Umbilical cord (tissue), 2 donors: Measurements from ENCODE around the gene RASL10A. TPM values are rescaled to one million over a fixed set of nuclear protein-coding genes. Genes with fewer than 3 reads are reported as not detected.

Experiments used
- DNase-seq: peaks from one replicate; pipeline ENCODE4 v3.0.0-alpha.2; 2015; ENCODE audit warnings: low spot score
- total RNA-seq: library from RNA; depleted of rRNA; stranded (reverse); fragments of >200 nt; gene quantifications from one replicate; pipeline ENCODE4 v1.2.3, GENCODE V29; 2014; ENCODE audit warnings: low replicate concordance; ENCODE audit not compliant: insufficient read depth

Gene RASL10A
- total RNA-seq, 1 donor from 2014 or later, result not detected

DNA sequence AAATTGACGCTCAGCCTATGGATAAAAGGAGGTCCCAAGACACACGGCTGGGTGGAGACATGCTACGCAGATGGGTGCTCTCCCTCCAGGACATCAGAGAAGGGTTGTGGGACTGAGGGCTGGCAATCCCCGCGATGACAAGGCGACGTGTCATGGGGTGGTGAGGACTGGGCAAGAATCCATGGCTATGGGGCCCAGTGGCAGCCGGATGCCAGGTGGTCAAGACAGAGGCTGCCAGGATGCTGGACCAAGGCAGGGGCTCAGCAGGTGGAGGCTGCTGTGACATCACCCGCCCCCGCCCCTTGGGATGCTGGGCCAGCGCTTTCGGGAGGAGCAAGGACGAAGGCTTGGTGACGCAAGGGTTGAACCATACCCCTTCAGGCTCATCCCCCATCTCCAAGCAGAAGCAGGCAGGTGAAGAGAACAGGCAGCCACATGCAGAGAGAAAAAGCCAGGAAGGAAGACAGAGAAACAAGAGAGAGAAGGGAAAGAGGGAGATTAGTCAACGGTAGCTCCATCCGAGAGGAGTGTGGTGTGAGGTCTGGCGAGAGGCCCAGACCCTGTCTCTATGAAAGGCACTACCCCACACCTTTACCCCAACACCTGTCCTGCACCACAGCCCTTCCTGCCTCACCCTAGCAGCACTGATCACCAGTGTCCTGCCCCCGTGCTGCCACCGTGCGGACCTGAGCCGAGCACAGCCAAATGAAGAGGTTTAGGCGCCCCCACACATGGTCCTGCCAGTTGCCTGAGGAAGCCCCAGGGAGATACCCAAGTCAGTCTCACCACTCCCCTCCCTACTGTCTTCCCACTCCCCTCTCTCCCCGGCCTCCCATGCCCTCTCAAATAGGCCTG is 24.1 kb upstream of the RASL10A start:
- DNase-seq, result no peak

DNA sequence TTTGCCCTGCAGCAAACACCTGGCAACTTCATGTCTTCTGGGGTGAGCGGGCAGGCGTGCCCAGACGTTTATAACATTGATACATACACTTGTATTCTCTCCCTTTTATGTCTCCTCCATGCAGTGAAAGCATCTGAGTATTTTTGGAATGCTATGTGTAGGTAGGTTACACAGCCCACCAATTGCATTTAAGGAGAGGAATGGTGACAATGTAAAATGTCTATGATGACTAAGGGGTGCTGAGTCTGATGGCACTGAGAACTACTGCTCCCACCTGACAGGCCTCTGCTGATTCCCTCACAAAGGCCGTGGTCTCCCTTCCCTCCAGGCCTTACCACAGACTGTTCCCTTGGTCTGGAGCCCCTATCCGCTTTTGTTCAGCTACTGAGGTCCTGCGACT is 22.9 kb upstream of the RASL10A start:
- no peak for DNase-seq

DNA sequence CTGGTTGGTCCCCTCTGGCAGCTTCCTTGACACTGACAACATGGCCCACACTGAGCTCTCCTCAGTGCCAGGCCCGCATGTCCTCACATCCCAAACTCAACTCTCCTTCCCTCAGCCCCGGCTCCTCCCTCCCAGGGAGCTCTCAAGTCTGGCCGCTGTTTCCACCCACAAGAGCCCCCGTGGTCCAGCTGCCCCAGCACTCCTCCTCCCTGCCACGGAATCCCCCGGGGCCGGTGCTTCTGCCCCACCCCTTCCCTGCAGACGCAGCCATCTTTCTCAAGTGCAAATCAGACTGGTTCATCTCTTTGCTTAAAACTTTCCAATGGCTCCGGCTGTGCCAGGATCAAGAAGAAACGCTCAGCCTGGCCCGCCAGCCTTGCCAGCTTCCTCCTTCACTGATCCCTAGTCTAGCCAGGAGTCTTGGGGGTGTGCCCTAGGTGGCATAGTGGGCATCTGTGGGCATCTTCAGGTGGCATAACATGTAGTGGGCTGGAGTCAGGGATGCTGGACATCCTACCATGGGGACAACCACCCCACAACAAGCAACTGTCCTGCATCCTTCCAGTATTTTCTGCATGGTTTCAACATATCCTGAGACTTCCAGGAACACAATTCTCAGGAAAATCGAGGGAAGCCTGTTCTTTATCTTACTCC is 22.3 kb upstream of the RASL10A start:
- no peak for DNase-seq

DNA sequence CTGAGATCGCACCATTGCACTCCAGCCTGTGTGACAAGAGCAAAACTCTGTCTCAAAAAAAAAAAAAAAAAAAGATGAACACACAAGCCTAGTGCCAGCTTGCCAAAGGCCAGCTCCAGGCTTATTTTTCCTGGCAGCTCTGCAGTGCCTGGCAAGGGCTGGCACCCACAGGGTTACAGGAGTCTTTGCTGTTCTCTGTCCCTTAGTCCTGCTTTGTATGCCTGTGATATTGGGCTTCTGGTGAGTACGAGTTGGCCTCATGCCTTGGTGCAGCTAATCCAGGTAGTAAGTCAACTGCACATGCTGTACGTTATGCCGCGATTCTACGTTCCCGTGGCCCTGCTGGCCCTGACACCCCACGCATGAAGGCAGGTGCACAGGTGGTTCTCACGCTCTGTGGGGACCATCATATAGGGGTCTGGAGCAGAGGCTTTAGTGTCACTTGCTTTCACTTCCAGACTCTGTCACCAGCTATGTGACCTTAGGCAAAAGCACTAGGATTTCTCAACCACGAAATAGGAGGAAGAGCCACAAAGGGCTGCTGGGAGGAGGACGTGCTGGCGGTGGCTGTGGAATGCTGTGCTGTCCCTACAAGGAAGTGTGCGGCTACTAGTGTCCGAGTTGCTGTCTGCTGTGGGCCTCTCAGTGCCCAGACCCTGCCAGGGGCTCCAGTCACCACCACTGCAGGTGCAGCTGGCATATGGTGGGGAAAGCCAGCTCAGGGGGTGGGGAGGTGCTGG is 21.4 kb upstream of the RASL10A start:
- no peak for DNase-seq

DNA sequence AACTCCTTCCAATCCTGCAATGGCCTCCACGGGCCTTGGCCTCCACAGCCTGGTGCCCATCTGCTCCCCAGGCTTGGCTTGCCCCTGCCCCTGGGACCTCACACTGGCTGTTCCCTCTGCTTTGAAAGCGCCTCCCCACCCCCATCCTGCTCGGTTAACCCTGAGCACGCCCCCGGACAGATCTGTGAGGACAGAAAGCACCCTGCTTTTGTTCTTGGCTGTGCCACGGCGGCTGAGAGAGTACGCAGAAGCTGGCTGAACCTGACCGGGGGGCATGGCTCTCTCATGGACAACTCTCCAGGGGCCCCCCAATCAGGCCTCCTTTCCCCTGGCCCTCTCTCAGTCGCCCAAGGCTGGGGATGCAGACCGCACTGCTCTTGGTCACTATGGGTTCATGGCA is 20.2 kb upstream of the RASL10A start:
- no peak for DNase-seq

DNA sequence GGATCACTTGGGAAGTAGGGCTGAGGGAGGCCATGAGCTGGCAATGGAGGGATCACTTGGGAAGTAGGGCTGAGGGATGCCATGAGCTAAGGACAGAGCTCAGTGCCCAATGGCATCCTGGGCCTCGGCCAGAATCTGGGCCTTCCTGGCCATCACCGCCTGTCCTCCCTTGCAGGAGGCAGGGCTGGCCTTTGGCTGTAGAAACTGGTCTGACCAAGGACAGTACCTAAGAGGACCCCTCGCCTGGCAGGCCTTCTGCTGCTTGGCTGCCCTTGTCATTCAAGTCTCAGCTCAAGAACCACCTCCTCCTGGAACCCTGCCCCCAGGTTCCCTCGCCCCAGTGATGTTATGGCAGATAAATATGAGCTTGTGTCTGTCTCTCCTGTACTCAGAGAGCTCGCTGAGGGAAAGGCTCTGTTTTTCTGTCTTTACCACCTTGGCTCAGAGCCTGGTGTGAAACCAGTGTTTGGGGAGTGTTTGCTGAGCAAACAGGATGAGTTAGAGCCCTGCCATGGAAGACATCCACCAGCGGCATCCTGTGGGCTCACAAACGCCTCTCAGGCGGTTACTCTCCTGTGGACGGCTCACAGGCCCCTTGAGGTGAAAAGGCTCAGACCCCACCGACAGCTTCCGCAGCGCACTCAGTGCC is 19.3 kb upstream of the RASL10A start:
- no peak for DNase-seq

DNA sequence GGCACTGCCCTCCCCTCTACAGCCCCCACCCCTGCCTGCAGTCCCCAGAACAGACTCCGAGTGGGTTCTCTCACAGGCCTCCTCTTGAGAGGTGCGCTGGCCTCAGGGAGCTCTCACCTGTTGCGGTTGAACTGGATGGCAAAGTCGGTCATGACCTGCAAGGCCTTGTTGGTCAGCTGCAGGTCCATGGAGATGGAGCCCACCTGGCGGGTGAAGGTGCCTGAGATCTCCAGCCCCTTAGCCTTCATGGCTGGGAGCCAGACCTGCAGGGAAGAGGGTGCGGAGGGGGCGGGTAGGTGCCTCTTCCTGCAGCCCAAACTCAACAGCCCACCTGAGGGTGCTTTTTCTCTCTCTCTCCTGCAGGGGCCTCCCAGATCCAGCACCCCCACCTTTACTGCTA is 18.7 kb upstream of the RASL10A start:
- no peak for DNase-seq

DNA sequence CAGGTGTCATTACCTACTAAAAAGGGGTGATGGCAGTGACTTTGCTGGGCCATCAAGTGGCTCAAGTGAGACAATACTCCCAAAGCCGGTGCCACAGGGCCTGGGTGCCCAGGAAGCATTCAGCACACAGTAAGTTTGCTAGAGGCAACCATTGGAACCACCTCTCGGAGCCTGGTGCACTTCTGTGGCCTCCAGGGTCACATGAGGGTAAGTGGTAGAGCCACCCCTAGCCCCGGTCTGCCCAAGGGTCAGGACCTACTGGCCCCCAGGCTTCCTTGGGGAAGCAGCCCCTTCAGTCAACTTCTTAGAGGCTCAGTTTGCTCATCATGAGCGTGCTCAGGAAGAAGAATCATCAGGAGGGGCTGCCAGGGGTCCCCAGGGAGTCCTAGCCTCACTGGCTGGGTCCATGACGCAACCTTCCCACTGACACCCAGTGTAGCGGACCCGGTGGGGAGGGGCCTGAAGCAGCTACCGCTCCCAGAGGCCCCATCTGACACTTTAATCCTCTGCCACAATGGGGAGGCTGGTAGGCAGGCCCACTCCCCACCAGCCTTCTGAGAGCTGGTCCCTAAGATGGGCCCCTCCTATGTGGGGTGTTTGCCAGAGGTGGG is 17.5 kb upstream of the RASL10A start:
- no peak for DNase-seq

DNA sequence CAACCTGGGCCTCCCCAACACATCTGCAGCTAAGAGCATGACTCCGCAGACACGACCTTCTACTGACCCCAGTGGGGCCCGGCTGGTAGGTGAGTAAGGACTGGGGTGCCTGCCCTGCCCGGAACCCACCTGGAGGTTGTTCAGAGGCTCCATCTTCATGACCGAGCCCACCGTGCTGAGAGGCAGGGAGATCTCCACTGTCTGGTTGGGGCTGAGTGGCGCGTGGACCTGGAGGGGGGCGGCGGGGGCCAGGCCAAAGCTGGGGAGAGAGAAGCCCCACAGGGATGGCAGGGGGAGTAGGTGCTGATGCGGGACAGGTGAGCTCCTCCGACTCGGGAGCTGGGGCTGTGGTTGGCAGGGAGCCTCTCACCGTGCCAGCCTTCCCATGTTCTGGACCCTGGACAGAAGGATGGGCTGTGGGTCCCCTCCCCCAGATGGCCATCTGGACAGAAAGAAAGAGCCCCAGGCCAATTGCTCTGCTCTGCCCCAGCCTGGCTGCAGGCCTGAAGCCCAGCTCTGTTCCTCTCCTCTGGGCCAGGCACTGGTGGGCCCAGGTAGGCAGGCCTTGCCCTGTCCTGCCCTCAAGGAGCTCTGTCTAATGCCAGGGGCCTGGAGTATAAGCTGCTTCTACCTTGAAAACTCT is 16.3 kb upstream of the RASL10A start:
- DNase-seq, result no peak

DNA sequence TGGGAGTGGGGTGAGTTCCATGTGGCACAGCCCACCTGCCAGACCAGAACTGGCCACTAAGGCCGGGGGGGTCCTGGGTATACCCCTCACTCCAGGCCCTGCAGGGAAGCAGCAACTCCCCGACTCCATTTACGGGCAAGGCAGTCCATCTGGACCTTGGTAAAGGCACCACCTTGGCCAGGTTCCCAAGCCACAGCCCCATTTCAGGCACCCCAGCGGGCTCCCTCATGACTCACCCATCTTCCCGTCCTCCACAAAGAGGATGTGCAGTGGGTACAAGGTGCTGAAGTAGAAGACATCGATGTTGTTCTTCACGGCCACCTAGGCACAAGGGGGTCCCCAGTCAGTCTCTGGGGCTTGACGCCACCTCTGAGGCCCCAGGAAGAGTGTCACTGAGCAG is 15.7 kb upstream of the RASL10A start:
- no peak for DNase-seq

DNA sequence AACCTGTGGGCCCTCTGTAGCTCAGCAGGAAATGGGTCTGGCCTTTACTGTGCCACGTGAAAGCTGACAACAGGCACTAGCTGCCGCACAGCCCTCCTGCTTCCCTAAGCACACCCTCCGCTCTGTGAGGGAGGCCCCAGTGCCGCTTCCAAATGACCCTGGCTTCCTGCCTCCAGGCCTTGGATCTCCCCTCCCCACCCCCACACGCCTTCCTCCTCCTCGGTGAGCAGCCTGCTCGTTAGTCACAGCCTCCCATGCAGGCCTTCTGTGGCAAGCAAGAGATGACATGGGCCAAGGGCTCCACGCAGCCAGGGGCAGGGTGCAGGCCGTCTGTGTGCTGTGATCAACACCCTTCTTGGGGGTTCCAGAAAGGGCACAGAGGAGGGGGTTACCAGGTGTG is 15.3 kb upstream of the RASL10A start:
- DNase-seq, result peak; percentile 79

DNA sequence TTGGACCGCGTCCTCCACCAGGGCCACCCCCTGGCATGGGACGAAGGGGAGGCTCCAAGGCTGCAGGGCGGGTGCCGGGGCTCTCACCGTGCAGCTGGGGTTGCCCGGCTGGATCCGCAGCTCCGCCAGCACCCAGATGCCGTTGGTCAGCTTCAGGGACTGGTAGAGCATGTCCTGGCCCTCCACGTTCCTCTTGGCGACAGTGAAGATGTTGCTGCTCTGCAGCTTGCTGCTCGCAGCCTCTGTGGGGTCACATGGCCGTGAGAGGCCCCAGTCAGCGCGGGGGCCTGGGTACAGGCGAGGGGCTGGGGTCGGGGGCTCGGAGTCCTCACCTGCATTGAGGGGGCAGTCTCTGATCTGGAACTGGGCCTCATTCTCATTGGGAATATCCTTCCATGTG is 14.8 kb upstream of the RASL10A start:
- no peak for DNase-seq

DNA sequence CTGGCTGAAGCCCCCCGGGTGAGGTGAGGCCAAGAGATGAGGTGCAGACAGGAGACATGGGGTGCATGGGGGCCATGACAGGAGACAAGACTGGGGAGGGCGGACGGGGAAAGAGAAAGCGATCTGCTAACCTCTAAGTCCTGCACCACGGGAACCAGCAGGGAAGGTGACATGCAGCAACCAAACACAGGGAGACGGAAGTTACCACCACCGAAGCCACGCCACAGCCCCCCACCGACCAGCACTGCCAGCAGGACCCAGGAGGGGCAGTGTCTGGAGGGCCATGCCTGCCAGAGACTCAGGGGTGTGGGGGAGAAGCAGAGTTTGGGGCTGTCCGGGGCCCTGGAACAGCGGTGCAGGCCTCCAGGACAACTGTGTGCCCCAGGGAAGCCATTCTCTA is 14.1 kb upstream of the RASL10A start:
- DNase-seq, result no peak

DNA sequence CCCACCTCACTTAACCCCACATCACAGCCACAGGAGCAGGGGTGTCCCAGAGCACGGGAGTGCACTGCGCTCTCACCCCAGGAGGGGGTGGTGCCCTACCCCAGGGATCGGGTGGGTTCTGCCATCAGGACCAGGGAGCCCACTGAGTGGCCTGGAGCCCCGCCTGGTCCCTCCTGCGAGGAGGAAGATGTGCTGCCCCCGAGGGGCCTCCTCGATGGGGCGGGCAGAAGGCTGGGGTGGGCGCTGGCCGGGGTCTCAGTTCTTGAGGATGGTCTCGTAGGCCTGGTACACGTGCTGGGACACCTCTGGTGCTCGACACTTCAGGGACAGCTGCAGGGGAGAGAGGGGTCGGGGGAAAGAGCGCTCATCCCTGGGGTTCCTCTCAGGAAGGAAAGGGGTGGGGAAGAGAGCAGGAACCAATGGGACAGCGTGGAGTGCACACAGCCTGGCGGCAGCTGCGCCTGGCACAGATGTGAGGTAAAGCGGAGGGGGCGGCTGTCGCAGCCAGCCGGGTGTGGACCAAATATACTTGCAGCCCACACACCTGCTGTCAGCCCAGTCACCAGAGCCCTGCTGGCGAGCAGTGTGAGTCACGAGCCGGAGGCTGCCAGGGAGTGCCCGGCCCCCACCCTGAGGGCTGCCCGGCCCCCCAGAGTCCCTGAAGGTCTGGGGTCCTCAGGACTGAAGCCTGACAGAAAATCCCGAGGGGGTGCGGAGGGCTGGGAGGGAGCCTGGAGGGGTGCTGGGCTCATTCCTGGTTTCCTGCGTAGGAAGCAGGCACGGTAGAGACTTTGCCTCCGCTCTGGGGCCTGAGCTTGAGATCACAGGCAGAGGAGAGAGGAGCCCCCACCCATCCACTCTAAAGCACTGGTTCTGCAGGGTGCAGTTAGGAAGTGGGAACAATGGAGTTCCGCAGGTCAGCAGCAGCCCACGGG is 13.3 kb upstream of the RASL10A start:
- no peak for DNase-seq

DNA sequence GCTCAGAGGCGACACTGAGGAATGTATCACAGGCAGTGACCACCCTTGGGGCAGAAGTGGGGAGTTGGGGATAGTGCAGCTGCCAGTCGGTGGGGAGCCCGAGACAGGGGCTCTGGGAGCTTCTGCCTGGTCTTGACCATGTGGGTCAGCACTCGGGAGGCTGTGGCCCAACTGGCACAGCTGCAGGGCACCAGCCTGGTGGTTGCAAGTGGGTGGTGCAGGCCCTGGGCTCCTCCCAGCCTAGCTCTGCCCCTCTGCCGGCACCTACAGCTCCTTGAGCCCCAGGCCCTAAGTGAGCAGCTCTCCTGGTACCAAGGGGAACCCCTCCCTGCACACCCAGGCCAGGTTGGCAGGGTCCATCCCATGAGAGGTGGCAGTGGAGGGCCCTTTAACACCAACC is 12.6 kb upstream of the RASL10A start:
- DNase-seq, result no peak

DNA sequence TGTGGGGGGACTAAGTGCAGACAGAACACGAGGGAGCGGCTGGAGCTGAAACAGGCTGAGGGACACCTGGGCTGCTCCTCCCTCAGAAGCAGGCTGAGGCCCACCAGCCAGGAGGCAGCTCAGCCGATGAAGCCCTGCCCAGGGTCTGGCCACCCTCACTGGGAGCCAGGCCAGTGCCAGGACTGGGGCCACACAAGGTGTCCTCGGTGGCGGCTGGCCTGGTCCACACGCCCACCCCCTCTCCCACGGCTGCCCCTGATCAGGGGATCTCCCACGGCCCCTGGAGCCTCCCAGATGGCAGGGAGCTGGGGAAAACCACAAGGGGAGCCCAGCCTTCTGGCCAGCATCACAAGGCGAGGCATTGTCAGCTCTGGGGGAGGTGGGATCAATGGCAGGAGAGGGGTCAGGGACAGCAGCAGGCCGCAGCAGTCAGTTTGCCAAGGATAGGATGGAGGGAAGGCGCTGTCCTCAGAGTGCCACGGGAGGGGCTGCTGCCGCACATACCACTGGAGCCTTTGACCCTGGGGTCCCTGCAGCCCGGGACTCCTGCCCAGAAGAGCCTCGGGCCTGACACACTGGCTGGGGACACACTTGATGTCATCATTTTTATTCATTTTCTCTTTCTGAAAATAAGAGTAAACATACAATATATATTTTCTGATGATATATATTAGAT is 11.7 kb upstream of the RASL10A start:
- DNase-seq, result no peak

DNA sequence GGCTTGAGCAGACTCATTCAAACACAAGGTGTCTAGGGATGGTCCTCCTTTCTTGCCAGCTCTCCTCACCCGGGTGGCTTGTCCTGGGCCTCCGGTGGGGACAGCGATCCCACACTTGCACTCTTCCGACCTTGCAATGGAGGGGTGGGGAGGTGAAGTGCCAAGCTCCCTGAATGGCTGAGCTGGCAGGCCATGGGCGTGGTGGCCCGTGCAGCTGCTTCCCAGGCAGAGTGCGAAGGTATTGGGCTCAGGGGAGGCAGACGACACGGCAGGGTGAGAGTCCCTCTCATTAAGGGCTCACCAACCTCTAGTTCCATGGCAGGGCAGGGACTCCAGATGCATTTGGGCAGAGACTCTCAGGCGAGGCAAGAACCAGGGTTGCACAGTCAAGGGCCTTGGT is 11.0 kb upstream of the RASL10A start:
- no peak for DNase-seq

DNA sequence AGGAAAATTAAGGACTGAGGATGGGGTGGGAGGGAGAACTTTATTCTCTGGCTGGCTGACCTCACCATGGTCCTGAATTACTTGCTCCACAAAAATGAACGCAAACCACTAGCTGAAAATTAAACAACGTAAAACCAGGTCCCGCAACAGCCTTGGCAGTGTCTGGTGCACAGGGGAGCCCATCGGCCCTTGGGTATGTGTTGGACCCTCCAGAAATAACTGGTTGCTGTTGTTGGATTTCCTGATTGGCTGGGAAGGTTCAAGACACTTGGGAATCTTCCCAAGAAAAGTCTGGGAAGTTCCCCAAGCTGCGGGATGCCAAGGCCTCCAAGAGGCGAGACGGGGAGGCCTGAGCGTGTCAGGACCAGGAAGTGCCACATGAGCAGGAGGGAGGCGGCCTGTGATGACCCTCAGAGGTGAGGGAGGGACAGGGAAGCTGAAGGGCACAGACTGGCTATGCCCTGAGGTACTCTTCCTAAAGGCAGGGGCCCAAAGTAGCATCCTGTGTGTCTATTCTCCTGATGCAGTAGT is 10.4 kb upstream of the RASL10A start:
- no peak for DNase-seq

DNA sequence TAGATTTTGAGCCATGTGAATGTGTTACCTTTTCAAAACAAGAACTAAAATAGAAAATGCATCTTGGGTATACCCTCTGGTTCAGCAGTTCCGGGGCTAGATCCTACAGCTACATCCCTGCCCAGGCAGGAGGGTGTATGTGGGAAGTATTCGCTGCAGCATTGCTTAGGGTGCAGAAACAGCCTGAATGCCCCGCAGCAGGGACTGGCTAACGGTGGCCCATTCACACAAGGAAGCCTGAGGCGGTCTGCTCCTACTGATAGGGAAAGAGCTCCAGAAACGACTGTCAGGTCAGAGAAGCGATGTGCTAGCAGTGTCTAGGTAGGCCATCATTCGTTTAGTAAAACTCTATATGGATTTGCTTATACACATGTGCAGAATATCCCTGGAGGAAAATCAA is 9.9 kb upstream of the RASL10A start:
- no peak for DNase-seq
